Epithelial cell of prostate (primary cell): ENCODE data around the gene MAP3K4.

Experiments
- DNase-seq: peaks from one replicate; pipeline ENCODE4 v3.0.0-alpha.2; 2011; ENCODE audit warnings: low read depth, low spot score
- H3K27ac ChIP-seq: fragments of 450-650 bp; 2 replicates; pipeline ENCODE4 v1.5.1; 2017; ENCODE audit warnings: mild to moderate bottlenecking

The MAP3K4 gene

DNA sequence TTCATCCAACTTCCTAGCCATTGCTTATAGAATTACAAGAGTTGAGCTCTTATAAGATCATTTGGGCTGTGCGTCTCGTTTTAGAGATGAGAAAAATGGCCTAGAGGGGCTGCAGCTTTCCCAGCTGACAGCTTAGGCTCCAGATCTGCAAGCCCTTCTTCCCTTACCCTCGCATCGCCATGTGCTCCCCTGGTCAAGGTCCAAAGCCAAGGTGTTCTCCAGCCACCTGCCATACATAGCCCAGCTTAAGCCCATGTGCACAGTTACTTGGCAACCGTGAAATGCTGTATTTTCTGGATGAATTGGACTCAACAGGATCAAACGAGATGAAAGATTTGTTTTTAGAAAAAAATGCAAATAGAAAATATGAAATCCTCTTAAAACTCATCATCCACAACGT is 7.9 kb downstream of the MAP3K4 start:
- H3K27ac ChIP-seq, result no peak overlapping the region
- no peak for DNase-seq

- no peak overlapping the region for H3K27ac ChIP-seq
- DNase-seq, result no peak
Measured at GRCh38 chr6:161000632-161001031, 9.1 kb downstream of the MAP3K4 start.

GRCh38 chr6:161001421-161001820 is 9.9 kb downstream of the MAP3K4 start:
- no peak for DNase-seq
- H3K27ac ChIP-seq, result no peak overlapping the region

DNA sequence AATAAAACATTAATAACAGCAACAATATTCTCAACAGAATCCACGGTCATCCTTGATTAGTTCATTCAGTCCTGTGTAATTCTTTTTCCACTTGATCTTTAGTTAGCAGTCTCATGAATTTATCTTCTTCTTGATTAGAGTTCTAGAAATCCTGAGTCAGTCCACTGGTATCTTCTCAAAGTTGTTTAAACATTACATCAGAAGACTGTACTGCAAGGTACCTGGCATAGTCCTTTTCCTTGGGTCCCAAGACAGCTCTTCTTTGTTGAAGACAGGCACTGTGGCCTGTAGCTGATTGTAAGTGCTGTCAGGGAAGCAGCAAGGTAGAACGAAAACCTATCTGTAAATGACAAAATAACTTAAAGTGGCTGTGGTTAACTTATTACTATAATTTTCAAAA is 11.8 kb downstream of the MAP3K4 start:
- DNase-seq, result no peak
- H3K27ac ChIP-seq, result peak overlapping the region; percentile 28

- no peak overlapping the region for H3K27ac ChIP-seq
- DNase-seq, result no peak
Measured at GRCh38 chr6:161008245-161008644, 16.7 kb downstream of the MAP3K4 start.

DNA sequence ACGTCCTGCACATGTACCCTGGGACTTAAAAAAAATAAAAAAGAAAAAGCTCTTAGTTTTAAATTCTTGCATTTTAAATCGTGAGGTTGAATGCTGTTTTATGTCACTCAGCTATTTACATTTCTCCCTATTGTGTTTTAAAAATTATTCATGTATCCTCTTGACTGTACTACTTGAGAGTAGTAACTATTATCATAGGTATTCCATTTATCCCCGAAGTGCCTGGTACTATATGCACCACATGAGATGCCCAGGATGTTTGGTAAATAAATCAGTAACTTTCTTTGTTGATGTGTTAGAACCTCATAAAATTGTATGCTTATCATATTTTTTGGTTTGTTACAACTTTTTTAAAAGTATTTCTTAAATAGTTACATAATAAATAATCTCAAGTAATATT is 18.4 kb downstream of the MAP3K4 start:
- no peak for DNase-seq
- no peak overlapping the region for H3K27ac ChIP-seq

- DNase-seq, result no peak
- H3K27ac ChIP-seq, result no peak overlapping the region
Measured at GRCh38 chr6:161010418-161010817, 18.8 kb downstream of the MAP3K4 start.

GRCh38 chr6:161011492-161012480 is 20.2 kb downstream of the MAP3K4 start:
- no peak overlapping the region for H3K27ac ChIP-seq
- no peak for DNase-seq

GRCh38 chr6:161013695-161014094 is 22.1 kb downstream of the MAP3K4 start:
- no peak for DNase-seq
- no peak overlapping the region for H3K27ac ChIP-seq

DNA sequence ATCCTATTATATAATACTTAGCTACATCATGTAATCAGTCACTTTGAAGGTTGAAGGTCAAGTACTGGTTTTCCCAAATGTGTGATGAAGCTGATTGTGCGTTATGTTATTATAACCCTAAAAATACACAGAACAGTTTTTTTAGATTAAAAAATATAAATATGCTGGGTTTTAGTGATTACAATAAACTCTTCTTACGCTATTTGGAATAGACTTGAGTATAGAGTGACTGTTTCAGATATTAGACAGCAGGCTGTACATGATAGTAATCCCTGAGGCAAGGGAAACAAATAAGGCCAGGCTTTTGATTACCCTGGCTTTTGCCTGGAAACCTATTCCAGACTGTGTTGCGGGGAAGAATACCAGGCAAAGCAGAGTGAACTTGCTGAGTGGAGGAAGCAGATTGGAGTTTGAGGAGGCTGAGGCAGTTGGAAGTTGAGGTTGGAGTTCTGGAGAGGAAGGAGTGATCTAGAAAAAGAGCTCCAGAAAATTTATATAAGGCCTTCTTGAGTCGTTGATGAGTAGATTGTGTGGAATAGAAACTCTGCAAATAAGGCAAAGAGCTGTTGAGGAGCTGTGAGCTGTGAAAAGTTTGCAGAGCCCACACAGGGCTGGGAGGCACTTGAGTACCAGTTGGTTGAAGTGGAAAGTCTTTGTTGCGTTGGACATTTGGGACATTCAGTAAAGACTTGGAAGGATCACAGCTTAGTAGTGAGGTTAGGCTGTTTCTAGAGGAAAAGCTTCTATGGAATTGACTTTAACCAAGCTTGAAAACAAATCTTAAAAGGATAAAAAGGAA is 26.4 kb downstream of the MAP3K4 start:
- no peak for DNase-seq

DNA sequence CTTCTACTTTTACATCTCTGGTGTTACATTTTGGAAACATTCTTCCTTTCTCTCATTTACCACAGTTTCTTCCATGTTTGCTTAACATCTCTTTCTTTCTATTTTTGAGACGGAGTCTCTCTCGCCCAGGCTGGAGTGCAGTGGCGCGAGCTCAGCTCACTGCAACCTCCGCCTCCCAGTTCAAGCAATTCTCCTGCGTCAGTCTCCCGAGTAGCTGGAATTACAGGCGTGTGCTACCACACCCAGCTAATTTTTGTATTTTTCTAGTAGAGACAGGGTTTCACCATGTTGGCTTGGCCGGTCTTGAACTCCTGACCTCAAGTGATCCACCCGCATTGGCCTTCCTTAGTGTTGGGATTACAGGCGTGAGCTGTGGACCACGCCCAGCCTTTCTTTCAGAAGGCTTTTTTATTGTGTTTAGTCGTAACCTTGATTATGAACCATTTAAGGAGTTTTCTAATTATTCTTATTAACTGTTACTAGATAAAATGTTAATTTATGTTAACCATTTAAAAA is 27.8 kb downstream of the MAP3K4 start:
- no peak overlapping the region for H3K27ac ChIP-seq
- DNase-seq, result no peak

More for the DNA sequence above, 26.4 kb downstream of the MAP3K4 start:
- H3K27ac ChIP-seq, result no peak overlapping the region

DNA sequence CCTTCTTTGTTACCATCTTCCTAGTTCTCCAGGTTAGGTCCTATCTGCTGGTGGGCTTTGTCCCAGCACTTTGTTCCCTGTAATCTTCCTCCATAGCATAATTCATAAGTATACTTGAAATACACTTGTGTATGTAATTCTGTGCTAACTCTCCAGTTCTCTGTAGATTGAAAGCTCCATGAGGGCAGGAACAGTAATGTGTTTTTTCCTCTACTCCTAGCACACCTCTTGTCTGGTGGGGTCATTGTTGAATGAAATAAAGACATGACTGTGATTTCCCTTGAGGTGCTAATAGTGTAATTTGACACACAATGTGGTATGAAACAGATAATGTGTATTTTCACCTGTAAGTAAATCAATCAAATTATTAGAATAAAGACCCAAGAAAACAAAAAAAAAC is 30.0 kb downstream of the MAP3K4 start:
- H3K27ac ChIP-seq, result no peak overlapping the region
- DNase-seq, result no peak

DNA sequence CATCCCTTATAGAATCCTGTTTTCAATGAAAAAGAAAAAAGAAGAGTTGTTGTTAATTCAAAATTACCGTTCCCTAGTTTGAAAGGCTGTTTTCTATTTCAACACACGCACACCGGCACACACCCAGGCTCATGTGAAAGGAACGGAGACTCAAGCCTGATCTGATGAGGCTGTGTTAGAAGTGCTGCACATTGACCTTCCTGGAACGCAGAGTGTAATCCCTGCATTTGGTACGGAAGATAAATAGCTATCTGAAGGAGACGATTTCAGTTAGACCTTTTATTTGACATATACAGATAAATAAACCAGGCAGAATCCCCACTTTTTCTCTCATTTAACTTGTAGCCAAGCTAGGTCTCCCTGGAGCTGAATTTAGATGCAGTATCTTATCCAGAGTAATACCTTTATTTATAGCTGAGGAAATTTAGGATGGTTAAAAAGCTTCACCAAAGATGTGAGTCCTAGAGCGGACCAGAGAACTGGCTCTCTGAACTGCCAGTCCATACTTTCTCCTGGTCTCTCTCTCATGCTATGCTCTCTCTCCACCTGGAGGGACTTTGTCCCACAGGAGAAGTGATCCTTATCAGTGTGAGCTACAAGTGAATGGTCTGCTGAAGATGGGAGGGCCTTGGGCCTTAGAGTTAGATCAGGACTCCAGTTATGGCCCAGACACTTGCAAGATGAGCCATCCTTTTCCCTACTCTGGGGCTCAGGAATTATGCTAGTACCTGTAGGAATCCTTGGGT is 30.6 kb downstream of the MAP3K4 start:
- no peak overlapping the region for H3K27ac ChIP-seq
- no peak for DNase-seq

GRCh38 chr6:161023316-161023715 is 31.7 kb downstream of the MAP3K4 start:
- DNase-seq, result no peak
- no peak overlapping the region for H3K27ac ChIP-seq

- no peak for DNase-seq
- no peak overlapping the region for H3K27ac ChIP-seq
Measured at GRCh38 chr6:161024364-161024920, 32.9 kb downstream of the MAP3K4 start.

DNA sequence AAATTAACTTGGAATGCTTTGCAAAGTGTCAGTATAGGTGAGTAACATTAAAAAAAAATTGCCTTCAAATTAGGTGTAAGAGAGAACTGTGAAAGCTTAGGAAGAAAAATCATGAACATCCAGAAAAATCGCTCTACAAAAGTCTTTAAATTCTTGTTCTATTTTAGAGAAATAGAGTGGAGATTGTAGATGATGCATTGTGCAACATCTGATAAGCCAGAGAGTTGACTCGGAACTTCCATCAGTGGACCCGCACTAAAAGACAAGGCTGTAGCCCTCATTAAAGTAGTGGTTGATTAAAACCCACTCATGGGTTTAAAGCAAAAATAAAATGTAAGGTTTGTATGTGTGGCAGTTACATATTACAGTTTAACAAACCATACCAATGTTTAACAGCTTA is 35.8 kb downstream of the MAP3K4 start:
- no peak for DNase-seq
- H3K27ac ChIP-seq, result no peak overlapping the region

DNA sequence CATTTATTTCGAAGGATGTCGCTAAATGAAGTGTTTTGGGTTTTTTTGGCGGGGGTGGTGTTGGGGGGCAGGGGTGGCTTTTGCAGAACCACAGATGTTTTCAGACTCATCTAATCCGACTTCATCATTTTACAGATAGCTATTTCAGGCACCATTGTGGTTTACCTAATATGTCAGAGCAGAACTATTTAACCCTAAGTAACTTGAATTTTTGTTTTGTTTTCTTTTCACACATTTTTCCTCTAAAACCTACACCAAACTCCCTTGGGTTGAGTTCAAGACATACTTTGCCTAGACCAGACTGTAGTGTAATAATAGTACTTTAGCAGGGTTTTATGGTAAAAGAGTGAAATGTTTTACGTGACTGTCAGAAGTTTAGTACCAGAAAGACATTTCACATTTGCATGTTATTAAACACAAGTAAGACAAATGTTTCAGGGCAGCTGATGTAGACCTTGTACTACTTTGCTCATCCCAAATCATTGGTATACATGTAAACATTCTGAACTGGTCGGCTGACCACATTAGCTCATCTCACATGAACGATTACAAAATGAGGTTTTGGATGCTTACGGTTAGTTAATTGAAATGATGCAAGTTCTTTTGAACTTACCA is 37.7 kb downstream of the MAP3K4 start:
- no peak overlapping the region for H3K27ac ChIP-seq
- DNase-seq, result no peak

DNA sequence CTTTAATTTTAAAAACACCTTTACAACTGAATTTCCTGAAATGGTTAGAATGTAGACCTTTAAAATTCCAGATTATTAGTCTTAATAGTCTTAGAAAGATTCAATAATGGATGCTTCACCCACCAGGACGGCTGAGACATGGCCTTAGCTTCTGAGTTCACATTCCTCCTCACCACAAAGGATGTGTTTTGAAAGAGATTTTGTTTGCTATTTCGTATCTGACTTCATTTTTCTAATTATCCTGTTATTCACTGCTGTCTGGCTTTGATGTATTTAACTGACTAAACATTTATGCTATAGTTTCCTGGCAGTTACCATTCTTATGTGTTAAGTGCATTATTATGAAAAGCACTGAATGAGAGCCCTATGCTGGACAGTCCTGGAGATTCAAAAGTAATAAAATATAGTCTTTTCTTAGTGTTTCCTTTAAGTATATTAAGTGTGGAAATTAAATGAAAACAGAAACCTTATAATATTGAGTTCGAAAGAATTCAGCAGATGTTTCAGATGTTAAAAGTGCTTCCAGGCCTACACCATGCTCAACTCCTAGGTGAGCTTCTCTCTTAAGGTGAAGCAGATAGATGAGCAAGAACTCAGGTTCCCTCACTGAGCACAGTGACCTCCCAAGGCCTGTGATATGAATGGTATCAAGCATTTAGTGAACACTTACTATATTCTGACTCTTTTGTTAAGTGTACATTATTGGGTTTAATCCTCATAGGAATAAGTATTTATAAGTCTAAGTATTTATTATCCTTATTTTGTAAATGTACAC is 40.3 kb downstream of the MAP3K4 start:
- DNase-seq, result no peak
- peak overlapping the region; percentile 67 for H3K27ac ChIP-seq

GRCh38 chr6:161033667-161034066 is 42.1 kb downstream of the MAP3K4 start:
- H3K27ac ChIP-seq, result peak overlapping the region; percentile 67
- no peak for DNase-seq
